BJ (cell line): Measurements from ENCODE around the gene UGT8. TPM values are rescaled to one million over a fixed set of nuclear protein-coding genes. Genes with fewer than 3 reads are reported as not detected.
"Not testable (repeated sequence)": the region's sequence is repeated elsewhere in the genome, so short reads cannot be mapped to it uniquely, and the experiment has no call there.

Experiments used
- CTCF ChIA-PET: fragments of 350-600 bp; formaldehyde crosslinking; extraction: SDS; loops from one replicate; lab custom pipeline; 2021; ENCODE audit warnings: antibody characterized with exemption, inconsistent platforms; lab: Yijun Ruan, JAX
- POLR2A ChIA-PET: fragments of 300-600 bp; sonication (Branson Sonifier 250); formaldehyde crosslinking; extraction: SDS; loops from one replicate; lab custom pipeline; 2021; ENCODE audit warnings: antibody characterized with exemption; lab: Charles Lee
- DNase-seq: peaks from one replicate; pipeline ENCODE4 v3.0.0-alpha.2; 2011; ENCODE audit warnings: low read depth
- H3K27me3 ChIP-seq: 2 replicates; pipeline ENCODE4 v1.6.0; 2011; ENCODE audit warnings: low read length; ENCODE audit not compliant: control insufficient read depth, insufficient read depth
- H3K36me3 ChIP-seq: 2 replicates; pipeline ENCODE4 v1.5.1; 2011; ENCODE audit warnings: low read length; ENCODE audit not compliant: control insufficient read depth, insufficient read depth
- H3K4me3 ChIP-seq: 2 replicates; pipeline ENCODE4 v1.5.1; 2011; ENCODE audit warnings: low read depth, mild to moderate bottlenecking, control low read depth, low read length
- CTCF ChIP-seq: IDR thresholded peaks from 2 replicates; pipeline ENCODE4 v1.5.1; 2011; ENCODE audit warnings: low read depth, mild to moderate bottlenecking, control low read depth, inconsistent platforms, low read length, moderate library complexity; ENCODE audit not compliant: insufficient read depth
- polyA plus RNA-seq: library from polyadenylated mRNA; depleted of rRNA; stranded (reverse); fragments of >200 nt; gene quantifications from 2 replicates; pipeline ENCODE4 v1.2.3, GENCODE V29; 2011

Gene UGT8
- polyA plus RNA-seq, 1 experiment, result not detected

GRCh38 chr4:114563536-114564315 lies 34.9 kb upstream of the UGT8 start:
- POLR2A ChIA-PET, result no interaction called here
- TF ChIP-seq CTCF, result no peak
- H3K4me3 ChIP-seq, result no peak overlapping the region
- no peak for DNase-seq
- H3K27me3 ChIP-seq, result no peaks in the 10 kb centered on the region
- CTCF ChIA-PET, result no interaction called here
- H3K36me3 ChIP-seq, result no peaks in the 10 kb centered on the region

GRCh38 chr4:114577386-114577785 lies 21.2 kb upstream of the UGT8 start:
- no peak for DNase-seq
- 0 out of 2 replicates have a peak, but pooled peaks cover 1% of the 10 kb centered on the region for H3K27me3 ChIP-seq
- no peak overlapping the region for H3K4me3 ChIP-seq
- ChIA-PET POLR2A (no interaction called here), CTCF (no interaction called here)
- TF ChIP-seq CTCF, result no peak
- H3K36me3 ChIP-seq, result no peaks in the 10 kb centered on the region

GRCh38 chr4:114582621-114583020 lies 16.0 kb upstream of the UGT8 start:
- DNase-seq, result no peak
- TF ChIP-seq CTCF, result no peak
- CTCF ChIA-PET, result no interaction called here
- no peaks in the 10 kb centered on the region for H3K36me3 ChIP-seq
- H3K4me3 ChIP-seq, result no peak overlapping the region
- POLR2A ChIA-PET, result no interaction called here
- 0 out of 2 replicates have a peak, but pooled peaks cover 1% of the 10 kb centered on the region for H3K27me3 ChIP-seq

- DNase-seq, result no peak
- CTCF ChIA-PET, result no interaction called here
Observed at GRCh38 chr4:114588305-114588704, 10.3 kb upstream of the UGT8 start.

GRCh38 chr4:114590360-114590759 lies 8.2 kb upstream of the UGT8 start:
- CTCF ChIA-PET, H3K27me3 ChIP-seq, POLR2A ChIA-PET, H3K36me3 ChIP-seq, DNase-seq, H3K4me3 ChIP-seq: not testable (repeated sequence)

More at GRCh38 chr4:114588305-114588704, 10.3 kb upstream of the UGT8 start:
- POLR2A ChIA-PET, result no interaction called here
- no peak overlapping the region for H3K4me3 ChIP-seq
- peaks cover 1% of the 10 kb centered on the region; the same call in 1 of the 2 replicates for H3K27me3 ChIP-seq
- H3K36me3 ChIP-seq, result no peaks in the 10 kb centered on the region
- TF ChIP-seq CTCF, result no peak
